ENCODE measurements around the gene ABO. TPM values are rescaled to one million over a fixed set of nuclear protein-coding genes. Genes with fewer than 3 reads are reported as not detected.
"Not testable (repeated sequence)": the region's sequence is repeated elsewhere in the genome, so short reads cannot be mapped to it uniquely, and the experiment has no call there.

The ABO gene
- polyA plus RNA-seq, 3 donors from 2014 or later = 0.03 TPM; not detected in 2

DNA sequence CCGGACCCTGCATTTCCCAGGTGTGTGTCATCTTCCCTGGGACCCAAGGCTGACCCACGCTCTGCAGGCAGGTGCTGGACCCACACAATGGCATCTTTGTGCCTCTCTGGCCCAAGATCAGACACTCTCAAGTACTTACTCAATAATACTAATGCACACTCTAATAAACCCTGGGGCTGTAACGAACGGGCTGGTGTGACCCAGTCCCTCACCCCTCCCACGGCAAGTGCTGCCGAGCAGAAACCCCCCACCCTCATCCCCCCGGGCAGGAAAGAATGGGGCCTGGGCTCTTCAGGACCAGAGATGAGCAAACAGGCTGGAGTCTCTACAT lies 64.8 kb downstream of the ABO start:
- H3K9me3 Mint-ChIP-seq = peaks cover 0 to 2% (median 0%) of the 10 kb centered on the region in 6 donors

DNA sequence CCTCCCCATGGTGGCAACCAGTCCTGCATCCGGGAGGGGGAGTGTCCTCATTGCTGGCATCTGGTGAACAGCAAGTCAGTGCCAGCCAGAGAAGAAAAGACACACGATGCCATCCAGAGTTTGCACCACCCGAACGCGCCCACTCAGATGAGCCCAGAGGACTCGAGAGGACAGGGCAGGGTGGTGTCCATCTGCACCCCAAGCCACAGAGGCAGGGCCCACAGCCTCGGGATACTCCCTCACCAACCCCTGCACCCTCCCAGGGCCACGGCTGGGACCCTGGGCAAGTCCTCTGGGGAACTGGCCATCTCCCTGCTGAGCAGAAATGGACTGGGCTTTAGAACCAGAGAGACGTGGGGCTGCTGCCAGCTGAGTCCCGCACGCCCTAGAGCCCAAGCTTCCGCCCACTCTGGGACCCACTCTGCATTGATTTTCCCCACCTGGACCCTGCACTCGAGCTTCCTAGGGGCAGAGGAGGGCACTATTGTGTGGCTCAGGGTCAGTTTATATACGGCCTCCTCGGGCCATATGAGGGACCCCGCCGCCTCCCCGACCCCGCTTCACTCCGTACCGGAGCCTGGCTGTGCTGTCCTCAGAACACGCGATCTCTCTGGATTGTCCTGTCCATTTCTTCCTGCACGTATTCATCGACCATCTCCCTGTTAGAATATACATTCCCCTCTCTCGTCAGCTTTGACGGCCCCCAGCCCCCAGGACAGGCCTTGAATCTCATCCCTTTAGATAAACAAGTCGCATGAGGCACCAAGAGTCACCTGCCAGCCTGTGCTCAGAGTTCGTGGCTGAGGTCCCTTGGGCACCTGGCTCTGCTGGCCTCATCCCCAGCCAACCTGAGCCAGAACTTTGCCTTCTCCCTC lies 65.4 kb downstream of the ABO start:
- H3K4me1 Mint-ChIP-seq, H3K36me3 Mint-ChIP-seq, DNase-seq, H3K9me3 Mint-ChIP-seq, H3K27ac Mint-ChIP-seq, H3K4me3 Mint-ChIP-seq: not testable (repeated sequence)
- H3K27me3 Mint-ChIP-seq (ENCODE audit: low read depth in 3 of 3) = peaks cover 2 to 16% (median 2%) of the 10 kb centered on the region in 3 donors

More for the DNA sequence above, 64.8 kb downstream of the ABO start:
- Mint-ChIP-seq H3K27ac (no peak overlapping the region), H3K27me3 (ENCODE audit: low read depth in 3 of 3) (peaks cover 2 to 17% (median 5%) of the 10 kb centered on the region in 3 donors), H3K36me3 (no peaks in the 10 kb centered on the region), H3K4me1 (no peaks in the 10 kb centered on the region), H3K4me3 (no peak overlapping the region)
- no peak for DNase-seq

DNA sequence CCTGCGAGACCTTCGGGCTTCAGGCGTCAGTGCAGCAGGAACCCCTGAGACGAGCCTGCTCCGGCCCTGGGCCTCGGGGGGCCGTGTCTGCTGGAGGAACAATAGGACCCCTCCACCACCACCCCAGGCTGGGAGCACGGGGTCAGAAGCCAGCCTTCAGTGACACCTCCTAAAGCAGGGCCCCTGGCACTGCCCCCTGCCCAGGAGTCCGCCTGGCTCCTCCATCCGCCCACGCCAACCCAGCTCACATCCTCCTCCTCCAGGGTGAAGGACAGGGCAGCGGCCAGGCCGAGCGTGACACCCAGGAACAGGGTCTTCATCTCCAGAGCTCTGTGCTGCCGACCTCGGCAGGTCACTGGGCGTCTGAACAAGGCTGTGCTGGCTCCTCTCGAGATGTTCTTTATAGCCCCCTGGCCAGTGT lies 66.1 kb downstream of the ABO start, which contains the start of gene OBP2B:
TSS of gene OBP2B (minus strand) at position 371 of the 421 bp plus-strand sequence. CDS start at position 320, 51 bp downstream.
- not testable (repeated sequence) for H3K4me3 Mint-ChIP-seq, H3K4me1 Mint-ChIP-seq, H3K27ac Mint-ChIP-seq, DNase-seq, H3K36me3 Mint-ChIP-seq, H3K9me3 Mint-ChIP-seq
- peaks cover 2 to 12% (median 2%) of the 10 kb centered on the region in 3 donors for H3K27me3 Mint-ChIP-seq (ENCODE audit: low read depth in 3 of 3)

DNA sequence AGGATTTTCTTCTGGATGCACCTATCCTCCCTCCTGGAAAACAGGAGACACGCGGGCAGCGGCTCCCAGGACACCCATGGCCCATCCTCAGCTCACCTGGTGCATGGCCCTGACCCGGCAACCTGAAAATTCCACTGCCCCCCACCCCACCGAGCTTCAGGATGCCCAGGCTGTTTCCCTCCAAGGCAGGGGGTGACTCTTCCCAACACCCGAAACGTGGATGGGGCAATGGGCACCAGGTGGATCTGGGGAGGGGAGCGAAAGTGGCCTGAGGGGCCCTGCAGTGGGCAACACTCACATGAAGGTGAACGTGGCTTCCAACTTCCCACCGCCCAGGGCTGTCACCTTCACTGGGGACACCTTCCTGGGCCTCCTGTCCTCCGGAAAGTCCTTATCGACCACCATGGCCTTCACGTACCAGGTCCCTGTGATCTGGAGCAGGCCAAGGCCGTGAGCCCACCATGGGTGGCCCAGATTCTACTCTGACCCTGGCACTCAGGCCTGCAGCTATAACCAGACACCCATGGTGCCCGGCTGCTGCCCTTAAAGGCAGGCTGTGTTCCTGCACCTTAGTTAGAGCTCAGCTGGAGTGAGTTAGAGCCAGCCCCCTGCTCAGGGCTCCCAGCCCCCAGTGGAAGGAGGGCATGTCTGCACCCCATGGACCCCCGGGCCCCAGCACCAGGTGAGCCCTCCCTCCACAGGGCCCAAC lies 66.7 kb downstream of the ABO start:
- H3K36me3 Mint-ChIP-seq, H3K4me3 Mint-ChIP-seq, DNase-seq, H3K27ac Mint-ChIP-seq, H3K9me3 Mint-ChIP-seq, H3K4me1 Mint-ChIP-seq: not testable (repeated sequence)
- H3K27me3 Mint-ChIP-seq (ENCODE audit: low read depth in 3 of 3) = peaks cover 2 to 11% (median 2%) of the 10 kb centered on the region in 3 donors

DNA sequence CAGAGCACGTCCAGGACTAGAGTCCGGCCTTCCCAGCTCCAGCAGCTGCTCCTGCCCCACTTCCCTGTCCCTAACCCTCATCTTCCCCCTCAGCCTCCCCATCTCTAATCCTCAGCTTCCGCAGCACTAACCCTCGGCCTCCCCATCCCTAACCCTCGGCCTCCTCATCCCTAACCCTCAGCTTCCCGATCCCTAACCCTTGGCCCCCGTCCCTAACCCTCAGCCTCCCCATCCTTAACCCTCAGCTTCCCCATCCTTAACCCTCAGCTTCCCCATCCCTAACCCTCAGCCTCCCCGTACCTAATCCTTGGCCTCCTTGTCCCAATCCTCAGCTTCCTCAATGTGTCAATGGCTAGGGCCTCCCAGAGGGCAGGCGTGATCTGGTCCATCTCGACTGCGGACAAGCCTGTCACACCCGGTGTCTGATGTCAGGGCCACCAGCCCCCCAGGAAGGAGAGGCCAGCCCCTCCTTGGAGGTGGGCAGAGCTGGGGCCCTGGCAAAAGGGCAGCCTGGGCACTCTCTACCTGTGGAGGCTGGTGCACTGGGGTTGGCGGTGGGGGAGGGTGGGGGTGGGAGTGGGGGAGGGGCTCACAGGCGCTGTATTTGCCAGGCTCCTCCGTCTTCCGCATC lies 67.3 kb downstream of the ABO start:
- Mint-ChIP-seq H3K27me3 (ENCODE audit: low read depth in 3 of 3) (peaks cover 2 to 11% (median 2%) of the 10 kb centered on the region in 3 donors), H3K4me3 (no peak overlapping the region), H3K4me1 (no peaks in the 10 kb centered on the region), H3K9me3 (no peaks in the 10 kb centered on the region), H3K36me3 (no peaks in the 10 kb centered on the region), H3K27ac (no peak overlapping the region)
- no peak for DNase-seq

DNA sequence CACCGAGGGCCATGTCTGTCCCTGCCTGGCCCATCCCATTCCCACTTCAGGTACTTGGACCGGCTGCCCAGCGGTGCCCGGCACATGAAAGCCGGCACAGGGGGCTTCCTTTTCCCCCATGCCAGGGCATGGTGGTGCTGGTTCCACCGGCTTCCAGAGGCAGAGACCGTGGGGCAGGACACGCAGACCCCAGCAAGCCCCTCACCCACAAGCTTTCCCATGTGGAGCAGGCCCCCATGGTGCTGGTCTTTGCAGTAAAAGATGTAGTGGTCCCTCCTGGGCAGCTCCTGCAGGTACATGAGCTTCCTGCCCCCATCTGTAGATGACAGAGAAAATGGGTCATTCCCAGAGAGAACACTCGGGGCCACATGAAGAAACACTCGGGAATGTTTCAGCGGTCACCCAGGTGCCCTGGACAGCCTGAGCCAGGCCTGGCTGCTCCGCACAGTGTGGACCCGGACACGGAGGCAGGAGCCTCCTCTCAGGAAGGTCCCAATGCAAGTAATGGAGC lies 67.9 kb downstream of the ABO start:
- Mint-ChIP-seq H3K9me3 (no peaks in the 10 kb centered on the region), H3K36me3 (no peaks in the 10 kb centered on the region), H3K27me3 (ENCODE audit: low read depth in 3 of 3) (peaks cover 2 to 7% (median 2%) of the 10 kb centered on the region in 3 donors), H3K27ac (no peak overlapping the region), H3K4me1 (no peaks in the 10 kb centered on the region), H3K4me3 (no peak overlapping the region)
- no peak for DNase-seq

DNA sequence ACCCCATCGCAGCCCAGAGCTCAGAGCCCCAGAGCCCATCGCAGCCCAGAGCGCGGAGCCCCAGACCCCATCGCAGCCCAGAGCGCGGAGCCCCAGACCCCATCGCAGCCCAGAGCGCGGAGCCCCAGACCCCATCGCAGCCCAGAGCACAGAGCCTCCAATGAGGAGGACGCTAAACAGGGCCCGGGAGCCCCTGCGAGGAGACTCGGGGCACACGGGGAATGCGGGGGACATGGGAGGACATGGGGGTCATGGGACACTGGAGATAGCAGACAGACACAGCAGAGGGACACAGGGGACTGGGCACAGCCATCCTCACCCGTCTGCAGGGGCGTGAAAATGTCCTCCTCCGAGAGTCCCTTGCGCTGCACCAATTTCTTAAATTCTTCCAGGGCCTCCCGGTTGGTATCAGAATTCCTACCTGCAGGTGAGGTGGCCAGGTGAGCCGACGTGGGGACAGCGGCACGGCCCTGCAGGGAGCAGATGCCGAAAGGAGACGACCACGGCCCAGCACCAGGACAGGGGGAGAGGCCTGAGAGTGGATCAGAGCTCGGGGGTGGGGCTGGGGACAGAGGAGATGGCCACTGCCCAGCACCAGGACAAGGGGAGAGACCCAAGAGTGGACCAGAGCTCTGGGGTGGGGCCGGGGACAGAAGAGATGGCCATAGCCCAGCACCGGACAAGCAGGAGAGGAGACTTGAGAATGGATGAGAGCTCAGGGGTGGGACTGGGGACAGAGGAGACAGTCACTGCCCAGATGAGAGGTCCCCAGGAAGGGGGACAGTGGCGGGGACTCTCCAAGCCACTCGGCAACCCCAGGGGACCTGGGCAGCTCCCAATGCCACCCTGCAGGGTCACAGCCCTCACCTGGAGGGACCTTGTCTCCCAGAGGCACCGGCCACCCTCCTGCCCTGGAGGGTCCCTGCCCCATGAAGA lies 68.7 kb downstream of the ABO start:
- H3K27ac Mint-ChIP-seq = no peak overlapping the region
- H3K36me3 Mint-ChIP-seq = no peaks in the 10 kb centered on the region
- H3K4me3 Mint-ChIP-seq = no peak overlapping the region
- no peaks in the 10 kb centered on the region for H3K9me3 Mint-ChIP-seq
- H3K27me3 Mint-ChIP-seq (ENCODE audit: low read depth in 3 of 3) = peaks cover 2 to 6% (median 2%) of the 10 kb centered on the region in 3 donors
- no peak for DNase-seq
- no peaks in the 10 kb centered on the region for H3K4me1 Mint-ChIP-seq

DNA sequence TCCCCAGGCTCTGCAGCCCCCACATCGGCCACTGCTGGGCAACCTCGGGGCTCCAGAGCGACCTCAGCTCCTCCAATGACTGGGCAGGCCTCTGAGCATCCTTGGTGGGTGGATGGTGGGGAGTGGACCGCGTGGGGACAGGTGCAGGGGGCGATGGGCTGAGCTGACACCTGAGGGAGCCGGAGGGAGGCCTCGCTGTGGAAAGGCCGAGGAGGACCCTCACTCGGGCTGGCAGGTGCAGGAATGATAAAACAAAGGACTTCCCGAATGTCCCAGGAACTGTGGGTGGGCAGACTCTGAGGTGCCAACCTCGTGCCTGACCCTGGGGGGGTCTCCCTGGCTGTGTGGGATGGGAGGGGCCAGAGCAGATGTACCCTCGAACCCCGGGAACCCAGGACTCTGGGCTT lies 69.5 kb downstream of the ABO start:
- H3K27ac Mint-ChIP-seq; H3K4me1 Mint-ChIP-seq; H3K4me3 Mint-ChIP-seq; H3K27me3 Mint-ChIP-seq (ENCODE audit: low read depth in 3 of 3); H3K9me3 Mint-ChIP-seq; DNase-seq; H3K36me3 Mint-ChIP-seq: not testable (repeated sequence)

Other genes starting within 250 kb of the ABO start
- 10 to 100 TPM; 31.0 to 52.7 (median 41.0) TPM for gene GTF3C5, start 244.2 kb downstream of the ABO start, polyA plus RNA-seq
- gene CEL, start 213.2 kb downstream of the ABO start, polyA plus RNA-seq = not detected
- 10 to 100 TPM; 31.2 to 68.8 (median 31.6) TPM for gene RALGDS, start 154.0 kb downstream of the ABO start, polyA plus RNA-seq
- not detected for gene GBGT1, start 111.3 kb downstream of the ABO start, polyA plus RNA-seq
- gene OBP2B, start 66.0 kb downstream of the ABO start, polyA plus RNA-seq = not detected
- gene SURF6, start 61.0 kb upstream of the ABO start, polyA plus RNA-seq = 10 to 100 TPM in 1 of 3 donors, 1 to 10 TPM in 2; 3.0 to 15.5 (median 5.7) TPM
- gene MED22, start 72.9 kb upstream of the ABO start, polyA plus RNA-seq = 10 to 100 TPM in 1 of 3 donors, 1 to 10 TPM in 2; 5.2 to 27.4 (median 7.0) TPM
- 100 to 1,000 TPM; 459 to 791 (median 622) TPM for gene RPL7A, start 73.0 kb upstream of the ABO start, polyA plus RNA-seq
- 100 to 1,000 TPM; 104 to 153 (median 131) TPM for gene SURF1, start 81.3 kb upstream of the ABO start, polyA plus RNA-seq
- gene SURF2, start 81.3 kb upstream of the ABO start, polyA plus RNA-seq = 10 to 100 TPM; 30.2 to 36.9 (median 34.5) TPM
- gene SURF4, start 100.9 kb upstream of the ABO start, polyA plus RNA-seq = 100 to 1,000 TPM; 195 to 304 (median 198) TPM
- under 1 TPM in 2 of 3 donors, not detected in 1; 0.55 to 0.96 TPM for gene STKLD1, start 101.2 kb upstream of the ABO start, polyA plus RNA-seq
- 10 to 100 TPM in 2 of 3 donors, 1 to 10 TPM in 1; 6.9 to 27.4 (median 11.5) TPM for gene REXO4, start 142.8 kb upstream of the ABO start, polyA plus RNA-seq
- under 1 TPM in 2 of 3 donors, not detected in 1; 0.33 to 0.73 TPM for gene ADAMTS13, start 147.2 kb upstream of the ABO start, polyA plus RNA-seq
- 10 to 100 TPM in 1 of 3 donors, 1 to 10 TPM in 2; 5.3 to 11.3 (median 7.4) TPM for gene CACFD1, start 184.8 kb upstream of the ABO start, polyA plus RNA-seq
- 1 to 10 TPM; 4.4 to 8.0 (median 4.6) TPM for gene SLC2A6, start 203.9 kb upstream of the ABO start, polyA plus RNA-seq
- gene MYMK, start 249.8 kb upstream of the ABO start, polyA plus RNA-seq = not detected